GM18508 (cell line): ENCODE measurements around the gene SEMA4C.

ENCODE experiments used
- ATAC-seq: cut with Tn5 transposase; IDR thresholded peaks from one replicate; pipeline ENCODE4 v1.9.1; 2021; ENCODE audit warnings: moderate number of reproducible peaks; ENCODE audit not compliant: insufficient read depth, unreplicated experiment

SEMA4C gene

GRCh38 chr2:96883306-96883705 is 13.4 kb upstream of the SEMA4C start:
- ATAC-seq, result no peak

- ATAC-seq, result no peak
These were observed 13.0 kb upstream of the SEMA4C start for GRCh38 chr2:96882906-96883305.

GRCh38 chr2:96882230-96882629 is 12.3 kb upstream of the SEMA4C start:
- ATAC-seq, result no peak

GRCh38 chr2:96881349-96882195 is 11.7 kb upstream of the SEMA4C start:
- ATAC-seq, result no peak

GRCh38 chr2:96880891-96881273 is 11.0 kb upstream of the SEMA4C start:
- ATAC-seq, result no peak

GRCh38 chr2:96879545-96880040 is 9.7 kb upstream of the SEMA4C start:
- ATAC-seq, result no peak

GRCh38 chr2:96878796-96879544 is 9.1 kb upstream of the SEMA4C start:
- ATAC-seq, result no peak

- no peak for ATAC-seq
These were observed 8.3 kb upstream of the SEMA4C start for GRCh38 chr2:96878171-96878570.

- ATAC-seq, result no peak
These were observed 7.8 kb upstream of the SEMA4C start for GRCh38 chr2:96877631-96878092.

- ATAC-seq, result no peak
These were observed 7.2 kb upstream of the SEMA4C start for GRCh38 chr2:96877042-96877451.

GRCh38 chr2:96876269-96877041 is 6.6 kb upstream of the SEMA4C start:
- no peak for ATAC-seq

GRCh38 chr2:96875498-96876268 is 5.8 kb upstream of the SEMA4C start:
- no peak for ATAC-seq

GRCh38 chr2:96874198-96874831 is 4.4 kb upstream of the SEMA4C start:
- peak; percentile 70 for ATAC-seq

- ATAC-seq, result no peak
These were observed 3.8 kb upstream of the SEMA4C start for GRCh38 chr2:96873651-96874096.

GRCh38 chr2:96872591-96873349 is 2.9 kb upstream of the SEMA4C start:
- ATAC-seq, result no peak

- no peak for ATAC-seq
These were observed 861 bp upstream of the SEMA4C start for GRCh38 chr2:96870626-96871255.

- ATAC-seq, result no peak
These were observed 529 bp downstream of the SEMA4C start for GRCh38 chr2:96869281-96869821.
